GM23338 (cell line): Measurements from ENCODE around the gene DYNLT4. TPM values are rescaled to one million over a fixed set of nuclear protein-coding genes. Genes with fewer than 3 reads are reported as not detected.

Experiments used
- ATAC-seq: fragments of 200-7000 bp; cut with Tn5 transposase; 3 replicates; pipeline ENCODE4 v1.9.1; 2020
- DNase-seq: peaks from one replicate; pipeline ENCODE4 v3.0.0-alpha.2; 2015; ENCODE audit warnings: low spot score
- H2AFZ ChIP-seq: fragments of 200-600 bp; sonication (generic); 2 replicates; pipeline ENCODE4 v1.8.0; 2016; ENCODE audit warnings: antibody characterized with exemption, mild to moderate bottlenecking, moderate library complexity
- H3F3A ChIP-seq: fragments of 200-600 bp; sonication (generic); replicated peaks from 2 replicates; pipeline ENCODE4 v1.8.0; 2017; ENCODE audit warnings: antibody characterized with exemption, mixed run types, low read depth
- H3K27ac ChIP-seq: fragments of 200-600 bp; sonication (generic); 2 replicates; pipeline ENCODE4 v1.6.1; 2016; ENCODE audit warnings: low read depth
- H3K27me3 ChIP-seq: fragments of 200-600 bp; sonication (generic); 2 replicates; pipeline ENCODE4 v1.8.0; 2016; ENCODE audit warnings: mild to moderate bottlenecking, mixed run types, moderate library complexity; ENCODE audit not compliant: insufficient read depth
- H3K36me3 ChIP-seq: fragments of 200-600 bp; sonication (generic); 2 replicates; pipeline ENCODE4 v1.8.0; 2016; ENCODE audit warnings: mild to moderate bottlenecking; ENCODE audit not compliant: insufficient read depth
- H3K4me1 ChIP-seq: fragments of 200-600 bp; sonication (generic); 2 replicates; pipeline ENCODE4 v1.8.0; 2016; ENCODE audit warnings: mild to moderate bottlenecking, moderate library complexity; ENCODE audit not compliant: insufficient read depth
- H3K4me2 ChIP-seq: fragments of 200-600 bp; sonication (generic); 2 replicates; pipeline ENCODE4 v1.7.1; 2017; ENCODE audit warnings: mixed run types
- H3K4me3 ChIP-seq: fragments of 200-600 bp; sonication (generic); 2 replicates; pipeline ENCODE4 v1.6.1; 2016; ENCODE audit warnings: mixed run types
- H3K79me2 ChIP-seq: fragments of 200-600 bp; sonication (generic); replicated peaks from 2 replicates; pipeline ENCODE4 v1.8.0; 2017; ENCODE audit warnings: mild to moderate bottlenecking; ENCODE audit not compliant: insufficient read depth
- H3K9me2 ChIP-seq: fragments of 200-600 bp; sonication (generic); 2 replicates; pipeline ENCODE4 v1.8.0; 2017; ENCODE audit not compliant: insufficient read depth
- H4K20me1 ChIP-seq: fragments of 200-600 bp; sonication (generic); replicated peaks from 2 replicates; pipeline ENCODE4 v1.8.0; 2017; ENCODE audit warnings: mild to moderate bottlenecking; ENCODE audit not compliant: insufficient read depth
- H3K27ac Mint-ChIP-seq: 2 replicates; pipeline ENCODE4 v1.8.0; 2020; ENCODE audit warnings: inconsistent platforms, mild to moderate bottlenecking, moderate library complexity, mixed read lengths
- H3K27me3 Mint-ChIP-seq: 3 replicates; pipeline ENCODE4 v1.8.0; 2022; ENCODE audit warnings: low read depth, mild to moderate bottlenecking, moderate library complexity, mixed read lengths, inconsistent platforms; ENCODE audit not compliant: insufficient read depth, poor library complexity
- H3K36me3 Mint-ChIP-seq: 3 replicates; pipeline ENCODE4 v1.8.0; 2021; ENCODE audit warnings: low read depth, mild to moderate bottlenecking, inconsistent platforms, moderate library complexity, mixed read lengths
- H3K4me1 Mint-ChIP-seq: 3 replicates; pipeline ENCODE4 v1.8.0; 2020; ENCODE audit warnings: mild to moderate bottlenecking, inconsistent platforms, mixed read lengths
- H3K4me3 Mint-ChIP-seq: 3 replicates; pipeline ENCODE4 v1.8.0; 2021; ENCODE audit warnings: moderate library complexity, mild to moderate bottlenecking, inconsistent platforms, mixed read lengths
- H3K9me3 Mint-ChIP-seq: 3 replicates; pipeline ENCODE4 v1.8.0; 2020; ENCODE audit warnings: moderate library complexity, mild to moderate bottlenecking, inconsistent platforms, mixed read lengths
- CREB1 ChIP-seq: fragments of 250-450 bp; sonication (Bioruptor Pico); IDR thresholded peaks from 2 replicates; pipeline ENCODE4 v1.5.0; 2020; ENCODE audit warnings: low read depth, mild to moderate bottlenecking, moderate library complexity
- EZH2 ChIP-seq: fragments of 200-600 bp; sonication (generic); IDR thresholded peaks from one replicate; pipeline ENCODE4 v1.8.0; 2017; ENCODE audit warnings: antibody characterized with exemption, mild to moderate bottlenecking, low read depth; ENCODE audit not compliant: unreplicated experiment
- EZH2phosphoT487 ChIP-seq: fragments of 200-600 bp; sonication (generic); IDR thresholded peaks from one replicate; pipeline ENCODE4 v1.8.1; 2018; ENCODE audit warnings: antibody characterized with exemption; ENCODE audit not compliant: unreplicated experiment
- JUNB ChIP-seq: IDR thresholded peaks from one replicate; pipeline ENCODE4 v1.6.1; 2016; ENCODE audit warnings: antibody characterized with exemption; ENCODE audit not compliant: unreplicated experiment
- POLR2AphosphoS5 ChIP-seq: IDR thresholded peaks from 2 replicates; pipeline ENCODE4 v1.6.1; 2016; ENCODE audit warnings: antibody characterized with exemption, low read depth
- ZNF114 ChIP-seq: fragments of 250-450 bp; sonication (Bioruptor Pico); IDR thresholded peaks from 2 replicates; pipeline ENCODE4 v1.5.0; 2020; ENCODE audit warnings: mild to moderate bottlenecking, moderate library complexity
- polyA plus RNA-seq: library from polyadenylated mRNA; unstranded; fragments of >200 nt; fragmentation: Nextera tagmentation; extraction: Ambion mirVana; gene quantifications from 2 replicates; pipeline ENCODE4 v1.2.1, GENCODE V29; 2016
- total RNA-seq: library from RNA; depleted of rRNA; stranded (reverse); fragments of >200 nt; shearing (Covaris generic); gene quantifications from 2 replicates; pipeline ENCODE4 v1.2.3, GENCODE V29; 2014
- TF ChIP-seq, protein P1 (sequence below): IDR thresholded peaks from 2 replicates; pipeline ENCODE4 v1.6.1; 2016; ENCODE audit warnings: antibody characterized with exemption
- TF ChIP-seq, protein P2 (sequence below): fragments of 250-450 bp; sonication (Bioruptor Pico); IDR thresholded peaks from 2 replicates; pipeline ENCODE4 v1.5.0; 2020; ENCODE audit warnings: mild to moderate bottlenecking, moderate library complexity
- TF ChIP-seq, protein P3 (sequence below), 2 experiments: fragments of 200-600 bp in 1 of 2; sonication (generic) in 1 of 2; conservative IDR thresholded peaks; 2 replicates each; pipeline versions ENCODE4 v1.5.1 to v1.6.1; 2016 to 2017; ENCODE audit warnings: antibody characterized with exemption in 2 of 2, low read depth in 2 of 2, mild to moderate bottlenecking in 2 of 2, moderate library complexity in 1 of 2

DYNLT4 gene
- total and polyA plus RNA-seq, 2 experiments from 2014 or later: 0.73 TPM; not detected in 1

DNA sequence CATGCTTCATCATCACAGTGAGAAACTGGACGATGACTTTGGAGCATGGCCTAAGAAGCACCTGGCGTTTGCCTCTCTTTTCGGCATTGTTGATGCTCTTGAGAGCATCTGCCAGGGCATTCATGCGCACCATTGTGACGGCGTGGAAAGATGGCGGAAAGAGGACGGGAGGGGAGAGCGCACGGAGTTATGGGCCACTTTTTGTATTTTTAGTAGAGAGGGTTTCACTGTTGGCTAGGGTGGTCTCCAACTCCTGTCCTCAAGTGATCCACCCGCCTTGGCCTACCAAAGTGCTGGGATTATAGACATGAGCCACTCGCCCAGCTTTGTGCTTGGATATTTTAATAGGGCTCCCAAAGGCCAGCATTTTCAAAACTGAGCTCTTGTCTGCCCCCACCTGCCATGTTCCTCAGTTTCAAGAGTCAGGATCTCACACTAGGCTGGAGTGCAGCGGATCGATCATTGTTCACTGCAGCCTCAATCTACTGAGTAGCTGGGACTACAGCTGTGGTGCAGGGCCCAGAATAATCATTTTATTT, 26.5 kb downstream of the DYNLT4 start:
- H3K4me1 Mint-ChIP-seq: peaks cover 35% of the 10 kb centered on the region
- no peak overlapping the region for H3K4me2 ChIP-seq
- H3K27ac ChIP-seq: peak overlapping the region; percentile 62
- no peak overlapping the region for H3K4me3 Mint-ChIP-seq
- H3K36me3 ChIP-seq: peaks cover 37% of the 10 kb centered on the region
- H3K27me3 ChIP-seq: 0 out of 2 replicates have a peak, but pooled peaks cover 7% of the 10 kb centered on the region
- H3K9me3 Mint-ChIP-seq: no peaks in the 10 kb centered on the region; the same call in 2 of the 3 replicates
- H3K4me3 ChIP-seq: no peak overlapping the region
- 0 out of 2 replicates have a peak overlapping the region, but pooled peaks have one; percentile 46 for H3K27ac Mint-ChIP-seq
- ATAC-seq: peak; percentile 4; the same call in 2 of the 3 replicates
- peaks cover 29% of the 10 kb centered on the region for H3K4me1 ChIP-seq
- H4K20me1 ChIP-seq: peaks cover 35% of the 10 kb centered on the region
- H3K27me3 Mint-ChIP-seq: peaks cover 43% of the 10 kb centered on the region
- peaks cover 32% of the 10 kb centered on the region for H3K79me2 ChIP-seq
- peaks cover 86% of the 10 kb centered on the region for H3F3A ChIP-seq
- peak; percentile 38 for DNase-seq
- H3K9me2 ChIP-seq: no peaks in the 10 kb centered on the region
- H3K36me3 Mint-ChIP-seq: peaks cover 64% of the 10 kb centered on the region
- no peak overlapping the region for H2AFZ ChIP-seq
- TF ChIP-seq, protein P1, sequence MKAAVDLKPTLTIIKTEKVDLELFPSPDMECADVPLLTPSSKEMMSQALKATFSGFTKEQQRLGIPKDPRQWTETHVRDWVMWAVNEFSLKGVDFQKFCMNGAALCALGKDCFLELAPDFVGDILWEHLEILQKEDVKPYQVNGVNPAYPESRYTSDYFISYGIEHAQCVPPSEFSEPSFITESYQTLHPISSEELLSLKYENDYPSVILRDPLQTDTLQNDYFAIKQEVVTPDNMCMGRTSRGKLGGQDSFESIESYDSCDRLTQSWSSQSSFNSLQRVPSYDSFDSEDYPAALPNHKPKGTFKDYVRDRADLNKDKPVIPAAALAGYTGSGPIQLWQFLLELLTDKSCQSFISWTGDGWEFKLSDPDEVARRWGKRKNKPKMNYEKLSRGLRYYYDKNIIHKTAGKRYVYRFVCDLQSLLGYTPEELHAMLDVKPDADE: no peak
- peak; percentile 64 for TF ChIP-seq POLR2AphosphoS5

DNA sequence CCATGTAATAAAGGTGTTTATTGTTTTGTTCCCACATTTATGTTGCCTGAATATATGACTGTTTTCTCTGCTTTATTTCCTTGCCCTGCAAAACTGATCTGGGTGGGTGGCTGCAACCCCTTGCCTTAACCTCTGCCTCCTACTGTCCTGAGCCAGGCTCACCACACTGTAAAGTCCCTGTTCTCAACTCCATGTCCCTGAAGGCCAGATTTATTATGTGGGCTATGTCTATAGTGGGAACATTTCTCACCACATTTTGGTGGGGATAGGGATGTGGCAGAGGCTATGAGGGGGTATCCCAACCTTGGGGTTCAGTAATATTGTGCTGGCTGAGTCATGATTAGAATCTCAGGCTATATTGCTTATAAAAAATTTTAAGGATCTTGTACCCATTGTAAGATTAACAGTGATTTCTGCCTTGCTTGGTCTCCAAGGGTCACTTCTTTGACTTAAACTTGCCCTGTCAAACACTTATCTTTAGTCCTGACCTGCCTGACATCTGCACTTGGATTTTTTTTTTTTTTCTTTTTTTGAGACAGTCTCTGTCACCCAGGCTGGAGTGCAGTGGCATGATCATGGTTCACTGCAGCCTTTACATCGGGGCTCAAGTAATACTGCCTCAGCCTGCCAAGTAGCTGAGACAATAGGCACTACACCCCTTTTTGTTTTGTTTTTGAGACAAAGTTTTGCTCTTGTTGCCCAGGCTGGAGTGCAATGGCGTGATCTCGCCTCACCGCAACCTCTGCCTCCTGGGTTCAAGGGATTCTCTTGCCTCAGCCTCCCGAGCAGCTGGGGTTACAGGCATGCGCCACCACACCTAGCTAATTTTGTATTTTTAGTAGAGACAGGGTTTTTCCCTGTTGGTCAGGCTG, 28.2 kb downstream of the DYNLT4 start:
- H3K4me3 Mint-ChIP-seq: peak overlapping the region; percentile 87
- peak overlapping the region; percentile 77; the same call in 1 of the 2 replicates for H3K27ac Mint-ChIP-seq
- peaks cover 28% of the 10 kb centered on the region for H3K4me1 Mint-ChIP-seq
- peak overlapping the region; percentile 90 for H3K27ac ChIP-seq
- H2AFZ ChIP-seq: no peak overlapping the region
- peaks cover 35% of the 10 kb centered on the region for H4K20me1 ChIP-seq
- H3K36me3 Mint-ChIP-seq: peaks cover 64% of the 10 kb centered on the region
- H3K4me2 ChIP-seq: no peak overlapping the region; the same call in 1 of the 2 replicates
- DNase-seq (no peak), ATAC-seq (no peak)
- H3K36me3 ChIP-seq: peaks cover 37% of the 10 kb centered on the region
- H3K4me3 ChIP-seq: peak overlapping the region; percentile 26; the same call in 1 of the 2 replicates
- H3K9me2 ChIP-seq: no peaks in the 10 kb centered on the region
- H3K27me3 ChIP-seq: no peaks in the 10 kb centered on the region
- peaks cover 34% of the 10 kb centered on the region for H3K27me3 Mint-ChIP-seq
- H3F3A ChIP-seq: peaks cover 80% of the 10 kb centered on the region
- peaks cover 43% of the 10 kb centered on the region for H3K79me2 ChIP-seq
- peaks cover 20% of the 10 kb centered on the region for H3K4me1 ChIP-seq
- H3K9me3 Mint-ChIP-seq: no peaks in the 10 kb centered on the region; the same call in 2 of the 3 replicates
- TF ChIP-seq EZH2phosphoT487 (no peak), EZH2 (no peak), CREB1 (CRISPR knock-in tag) (no peak), JUNB (no peak), ZNF114 (CRISPR knock-in tag) (no peak), POLR2AphosphoS5 (no peak)
- TF ChIP-seq, protein P2, sequence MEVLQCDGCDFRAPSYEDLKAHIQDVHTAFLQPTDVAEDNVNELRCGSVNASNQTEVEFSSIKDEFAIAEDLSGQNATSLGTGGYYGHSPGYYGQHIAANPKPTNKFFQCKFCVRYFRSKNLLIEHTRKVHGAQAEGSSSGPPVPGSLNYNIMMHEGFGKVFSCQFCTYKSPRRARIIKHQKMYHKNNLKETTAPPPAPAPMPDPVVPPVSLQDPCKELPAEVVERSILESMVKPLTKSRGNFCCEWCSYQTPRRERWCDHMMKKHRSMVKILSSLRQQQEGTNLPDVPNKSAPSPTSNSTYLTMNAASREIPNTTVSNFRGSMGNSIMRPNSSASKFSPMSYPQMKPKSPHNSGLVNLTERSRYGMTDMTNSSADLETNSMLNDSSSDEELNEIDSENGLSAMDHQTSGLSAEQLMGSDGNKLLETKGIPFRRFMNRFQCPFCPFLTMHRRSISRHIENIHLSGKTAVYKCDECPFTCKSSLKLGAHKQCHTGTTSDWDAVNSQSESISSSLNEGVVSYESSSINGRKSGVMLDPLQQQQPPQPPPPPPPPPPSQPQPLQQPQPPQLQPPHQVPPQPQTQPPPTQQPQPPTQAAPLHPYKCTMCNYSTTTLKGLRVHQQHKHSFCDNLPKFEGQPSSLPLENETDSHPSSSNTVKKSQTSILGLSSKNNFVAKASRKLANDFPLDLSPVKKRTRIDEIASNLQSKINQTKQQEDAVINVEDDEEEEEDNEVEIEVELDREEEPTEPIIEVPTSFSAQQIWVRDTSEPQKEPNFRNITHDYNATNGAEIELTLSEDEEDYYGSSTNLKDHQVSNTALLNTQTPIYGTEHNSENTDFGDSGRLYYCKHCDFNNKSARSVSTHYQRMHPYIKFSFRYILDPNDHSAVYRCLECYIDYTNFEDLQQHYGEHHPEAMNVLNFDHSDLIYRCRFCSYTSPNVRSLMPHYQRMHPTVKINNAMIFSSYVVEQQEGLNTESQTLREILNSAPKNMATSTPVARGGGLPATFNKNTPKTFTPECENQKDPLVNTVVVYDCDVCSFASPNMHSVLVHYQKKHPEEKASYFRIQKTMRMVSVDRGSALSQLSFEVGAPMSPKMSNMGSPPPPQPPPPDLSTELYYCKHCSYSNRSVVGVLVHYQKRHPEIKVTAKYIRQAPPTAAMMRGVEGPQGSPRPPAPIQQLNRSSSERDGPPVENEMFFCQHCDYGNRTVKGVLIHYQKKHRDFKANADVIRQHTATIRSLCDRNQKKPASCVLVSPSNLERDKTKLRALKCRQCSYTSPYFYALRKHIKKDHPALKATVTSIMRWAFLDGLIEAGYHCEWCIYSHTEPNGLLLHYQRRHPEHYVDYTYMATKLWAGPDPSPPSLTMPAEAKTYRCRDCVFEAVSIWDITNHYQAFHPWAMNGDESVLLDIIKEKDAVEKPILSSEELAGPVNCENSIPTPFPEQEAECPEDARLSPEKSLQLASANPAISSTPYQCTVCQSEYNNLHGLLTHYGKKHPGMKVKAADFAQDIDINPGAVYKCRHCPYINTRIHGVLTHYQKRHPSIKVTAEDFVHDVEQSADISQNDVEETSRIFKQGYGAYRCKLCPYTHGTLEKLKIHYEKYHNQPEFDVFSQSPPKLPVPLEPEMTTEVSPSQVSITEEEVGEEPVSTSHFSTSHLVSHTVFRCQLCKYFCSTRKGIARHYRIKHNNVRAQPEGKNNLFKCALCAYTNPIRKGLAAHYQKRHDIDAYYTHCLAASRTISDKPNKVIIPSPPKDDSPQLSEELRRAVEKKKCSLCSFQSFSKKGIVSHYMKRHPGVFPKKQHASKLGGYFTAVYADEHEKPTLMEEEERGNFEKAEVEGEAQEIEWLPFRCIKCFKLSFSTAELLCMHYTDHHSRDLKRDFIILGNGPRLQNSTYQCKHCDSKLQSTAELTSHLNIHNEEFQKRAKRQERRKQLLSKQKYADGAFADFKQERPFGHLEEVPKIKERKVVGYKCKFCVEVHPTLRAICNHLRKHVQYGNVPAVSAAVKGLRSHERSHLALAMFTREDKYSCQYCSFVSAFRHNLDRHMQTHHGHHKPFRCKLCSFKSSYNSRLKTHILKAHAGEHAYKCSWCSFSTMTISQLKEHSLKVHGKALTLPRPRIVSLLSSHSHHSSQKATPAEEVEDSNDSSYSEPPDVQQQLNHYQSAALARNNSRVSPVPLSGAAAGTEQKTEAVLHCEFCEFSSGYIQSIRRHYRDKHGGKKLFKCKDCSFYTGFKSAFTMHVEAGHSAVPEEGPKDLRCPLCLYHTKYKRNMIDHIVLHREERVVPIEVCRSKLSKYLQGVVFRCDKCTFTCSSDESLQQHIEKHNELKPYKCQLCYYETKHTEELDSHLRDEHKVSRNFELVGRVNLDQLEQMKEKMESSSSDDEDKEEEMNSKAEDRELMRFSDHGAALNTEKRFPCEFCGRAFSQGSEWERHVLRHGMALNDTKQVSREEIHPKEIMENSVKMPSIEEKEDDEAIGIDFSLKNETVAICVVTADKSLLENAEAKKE (CRISPR knock-in tag): no peak
- TF ChIP-seq, protein P3, sequence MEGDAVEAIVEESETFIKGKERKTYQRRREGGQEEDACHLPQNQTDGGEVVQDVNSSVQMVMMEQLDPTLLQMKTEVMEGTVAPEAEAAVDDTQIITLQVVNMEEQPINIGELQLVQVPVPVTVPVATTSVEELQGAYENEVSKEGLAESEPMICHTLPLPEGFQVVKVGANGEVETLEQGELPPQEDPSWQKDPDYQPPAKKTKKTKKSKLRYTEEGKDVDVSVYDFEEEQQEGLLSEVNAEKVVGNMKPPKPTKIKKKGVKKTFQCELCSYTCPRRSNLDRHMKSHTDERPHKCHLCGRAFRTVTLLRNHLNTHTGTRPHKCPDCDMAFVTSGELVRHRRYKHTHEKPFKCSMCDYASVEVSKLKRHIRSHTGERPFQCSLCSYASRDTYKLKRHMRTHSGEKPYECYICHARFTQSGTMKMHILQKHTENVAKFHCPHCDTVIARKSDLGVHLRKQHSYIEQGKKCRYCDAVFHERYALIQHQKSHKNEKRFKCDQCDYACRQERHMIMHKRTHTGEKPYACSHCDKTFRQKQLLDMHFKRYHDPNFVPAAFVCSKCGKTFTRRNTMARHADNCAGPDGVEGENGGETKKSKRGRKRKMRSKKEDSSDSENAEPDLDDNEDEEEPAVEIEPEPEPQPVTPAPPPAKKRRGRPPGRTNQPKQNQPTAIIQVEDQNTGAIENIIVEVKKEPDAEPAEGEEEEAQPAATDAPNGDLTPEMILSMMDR (conservative IDR thresholded peaks at IDR 0.05; ENCODE audit: low read depth in 2 of 2): no peak
